Measurements from ENCODE around the gene SEC14L2. TPM values are rescaled to one million over a fixed set of nuclear protein-coding genes. Genes with fewer than 3 reads are reported as not detected.

SEC14L2 gene
- polyA plus RNA-seq, 1 donor from 2014 or later, result 2.7 TPM

DNA sequence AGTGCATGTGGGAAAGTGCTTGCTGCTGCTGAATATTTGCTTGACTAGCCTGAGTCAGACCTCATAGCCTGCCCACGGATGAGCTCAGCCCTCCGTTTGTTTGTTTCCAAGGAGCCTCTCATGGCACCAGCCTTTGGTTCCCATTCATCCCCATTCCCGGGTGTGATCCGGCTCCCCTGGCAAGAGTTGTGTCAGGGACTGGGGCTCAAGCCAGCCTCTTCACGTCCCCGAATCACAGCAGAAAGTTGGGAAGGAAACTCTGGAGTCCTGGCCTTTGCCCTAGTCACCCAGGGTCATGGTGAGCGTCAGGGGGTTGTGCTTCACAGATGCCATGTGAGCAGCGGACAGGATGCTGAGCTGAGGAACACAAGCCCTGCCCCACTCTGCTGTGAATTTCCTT is 61.2 kb downstream of the SEC14L2 start:
- Histone ChIP-seq H3K4me2 (ENCODE audit: low read length) (no peak overlapping the region), H3K27ac (ENCODE audit: low read length) (no peak overlapping the region)

GRCh38 chr22:30459181-30460052 is 62.6 kb downstream of the SEC14L2 start:
- Histone ChIP-seq H3K9me3 (ENCODE audit: low read length) (no peaks in the 10 kb centered on the region), H3K9me2 (ENCODE audit: insufficient read depth, low read length) (no peaks in the 10 kb centered on the region), H4K20me1 (ENCODE audit: insufficient read depth) (no peaks in the 10 kb centered on the region), H3K79me2 (replicated peaks; ENCODE audit: insufficient read depth, low read length) (no peaks in the 10 kb centered on the region), H3K4me3 (ENCODE audit: low read length) (no peak overlapping the region), H3K4me2 (ENCODE audit: low read length) (no peak overlapping the region), H3K36me3 (ENCODE audit: insufficient read depth, low read length) (no peaks in the 10 kb centered on the region), H3K9ac (ENCODE audit: low read length) (no peak overlapping the region), H2AFZ (ENCODE audit: low read depth, low read length) (no peak overlapping the region), H3K27ac (ENCODE audit: low read length) (no peak overlapping the region), H3F3A (ENCODE audit: insufficient read depth, low read length, poor library complexity, severe bottlenecking) (no peaks in the 10 kb centered on the region), H3K27me3 (ENCODE audit: insufficient read depth, low read depth, low read length) (no peaks in the 10 kb centered on the region)
- TF ChIP-seq EZH2 (IDR thresholded peaks at IDR 0.05; ENCODE audit: borderline replicate concordance, insufficient read depth, low read length, poor library complexity, severe bottlenecking), result no peak
- no peak for TF ChIP-seq EP300 (conservative IDR thresholded peaks at IDR 0.05; ENCODE audit: poor library complexity, severe bottlenecking)
- no peak for TF ChIP-seq SMC3 (conservative IDR thresholded peaks at IDR 0.05; ENCODE audit: poor library complexity)

More for the DNA sequence above, 61.2 kb downstream of the SEC14L2 start:
- Histone ChIP-seq H3K27me3 (ENCODE audit: insufficient read depth, low read depth, low read length) (no peaks in the 10 kb centered on the region), H2AFZ (ENCODE audit: low read depth, low read length) (no peak overlapping the region), H3K36me3 (ENCODE audit: insufficient read depth, low read length) (no peaks in the 10 kb centered on the region), H4K20me1 (ENCODE audit: insufficient read depth) (no peaks in the 10 kb centered on the region), H3F3A (ENCODE audit: insufficient read depth, low read length, poor library complexity, severe bottlenecking) (no peaks in the 10 kb centered on the region), H3K9me2 (ENCODE audit: insufficient read depth, low read length) (no peaks in the 10 kb centered on the region), H3K4me3 (ENCODE audit: low read length) (no peak overlapping the region), H3K79me2 (replicated peaks; ENCODE audit: insufficient read depth, low read length) (no peaks in the 10 kb centered on the region), H3K9me3 (ENCODE audit: low read length) (no peaks in the 10 kb centered on the region), H3K9ac (ENCODE audit: low read length) (no peak overlapping the region)
- no peak for TF ChIP-seq POLR2AphosphoS5 (IDR thresholded peaks at IDR 0.05)
- no peak for TF ChIP-seq MXI1 (conservative IDR thresholded peaks at IDR 0.05; ENCODE audit: poor library complexity, severe bottlenecking)
- TF ChIP-seq TAF1 (IDR thresholded peaks at IDR 0.05; ENCODE audit: low read depth), result no peak
- no peak for TF ChIP-seq EP300 (conservative IDR thresholded peaks at IDR 0.05; ENCODE audit: poor library complexity, severe bottlenecking)
- TF ChIP-seq, protein P1, sequence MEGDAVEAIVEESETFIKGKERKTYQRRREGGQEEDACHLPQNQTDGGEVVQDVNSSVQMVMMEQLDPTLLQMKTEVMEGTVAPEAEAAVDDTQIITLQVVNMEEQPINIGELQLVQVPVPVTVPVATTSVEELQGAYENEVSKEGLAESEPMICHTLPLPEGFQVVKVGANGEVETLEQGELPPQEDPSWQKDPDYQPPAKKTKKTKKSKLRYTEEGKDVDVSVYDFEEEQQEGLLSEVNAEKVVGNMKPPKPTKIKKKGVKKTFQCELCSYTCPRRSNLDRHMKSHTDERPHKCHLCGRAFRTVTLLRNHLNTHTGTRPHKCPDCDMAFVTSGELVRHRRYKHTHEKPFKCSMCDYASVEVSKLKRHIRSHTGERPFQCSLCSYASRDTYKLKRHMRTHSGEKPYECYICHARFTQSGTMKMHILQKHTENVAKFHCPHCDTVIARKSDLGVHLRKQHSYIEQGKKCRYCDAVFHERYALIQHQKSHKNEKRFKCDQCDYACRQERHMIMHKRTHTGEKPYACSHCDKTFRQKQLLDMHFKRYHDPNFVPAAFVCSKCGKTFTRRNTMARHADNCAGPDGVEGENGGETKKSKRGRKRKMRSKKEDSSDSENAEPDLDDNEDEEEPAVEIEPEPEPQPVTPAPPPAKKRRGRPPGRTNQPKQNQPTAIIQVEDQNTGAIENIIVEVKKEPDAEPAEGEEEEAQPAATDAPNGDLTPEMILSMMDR (IDR thresholded peaks at IDR 0.05; ENCODE audit: poor library complexity, severe bottlenecking), result no peak
- TF ChIP-seq, protein P2, sequence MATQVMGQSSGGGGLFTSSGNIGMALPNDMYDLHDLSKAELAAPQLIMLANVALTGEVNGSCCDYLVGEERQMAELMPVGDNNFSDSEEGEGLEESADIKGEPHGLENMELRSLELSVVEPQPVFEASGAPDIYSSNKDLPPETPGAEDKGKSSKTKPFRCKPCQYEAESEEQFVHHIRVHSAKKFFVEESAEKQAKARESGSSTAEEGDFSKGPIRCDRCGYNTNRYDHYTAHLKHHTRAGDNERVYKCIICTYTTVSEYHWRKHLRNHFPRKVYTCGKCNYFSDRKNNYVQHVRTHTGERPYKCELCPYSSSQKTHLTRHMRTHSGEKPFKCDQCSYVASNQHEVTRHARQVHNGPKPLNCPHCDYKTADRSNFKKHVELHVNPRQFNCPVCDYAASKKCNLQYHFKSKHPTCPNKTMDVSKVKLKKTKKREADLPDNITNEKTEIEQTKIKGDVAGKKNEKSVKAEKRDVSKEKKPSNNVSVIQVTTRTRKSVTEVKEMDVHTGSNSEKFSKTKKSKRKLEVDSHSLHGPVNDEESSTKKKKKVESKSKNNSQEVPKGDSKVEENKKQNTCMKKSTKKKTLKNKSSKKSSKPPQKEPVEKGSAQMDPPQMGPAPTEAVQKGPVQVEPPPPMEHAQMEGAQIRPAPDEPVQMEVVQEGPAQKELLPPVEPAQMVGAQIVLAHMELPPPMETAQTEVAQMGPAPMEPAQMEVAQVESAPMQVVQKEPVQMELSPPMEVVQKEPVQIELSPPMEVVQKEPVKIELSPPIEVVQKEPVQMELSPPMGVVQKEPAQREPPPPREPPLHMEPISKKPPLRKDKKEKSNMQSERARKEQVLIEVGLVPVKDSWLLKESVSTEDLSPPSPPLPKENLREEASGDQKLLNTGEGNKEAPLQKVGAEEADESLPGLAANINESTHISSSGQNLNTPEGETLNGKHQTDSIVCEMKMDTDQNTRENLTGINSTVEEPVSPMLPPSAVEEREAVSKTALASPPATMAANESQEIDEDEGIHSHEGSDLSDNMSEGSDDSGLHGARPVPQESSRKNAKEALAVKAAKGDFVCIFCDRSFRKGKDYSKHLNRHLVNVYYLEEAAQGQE (IDR thresholded peaks at IDR 0.05; ENCODE audit: borderline replicate concordance), result no peak
- TF ChIP-seq RAD21 (conservative IDR thresholded peaks at IDR 0.05), result no peak
- TF ChIP-seq SMC3 (conservative IDR thresholded peaks at IDR 0.05; ENCODE audit: poor library complexity), result no peak
- no peak for TF ChIP-seq EZH2 (IDR thresholded peaks at IDR 0.05; ENCODE audit: borderline replicate concordance, insufficient read depth, low read length, poor library complexity, severe bottlenecking)
